ENCODE data around the gene CD247.
"Not testable (repeated sequence)": the region's sequence is repeated elsewhere in the genome, so short reads cannot be mapped to it uniquely, and the experiment has no call there.

CD247 gene

DNA sequence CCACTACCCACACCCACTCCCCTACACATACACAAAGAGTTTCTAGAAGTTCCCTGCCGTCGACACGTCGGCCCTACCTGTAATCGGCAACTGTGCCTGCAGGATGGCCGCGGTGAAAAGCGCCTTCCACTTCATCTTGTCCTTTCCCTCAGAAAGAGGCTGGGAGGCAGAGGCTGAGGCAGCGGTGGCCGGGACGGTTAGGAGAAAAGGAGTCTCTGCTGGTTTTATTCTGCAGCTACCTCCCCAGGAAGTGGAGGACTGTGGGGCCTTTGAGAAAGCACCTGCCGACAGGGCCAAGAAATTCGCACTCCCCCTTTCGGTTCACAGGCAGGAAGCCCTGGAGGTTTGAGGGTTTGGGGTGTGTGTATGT, at the start of gene CD247:
Gene CD247, minus strand, starts transcription at position 199 of the 370 bp plus-strand sequence. Its CDS starts 64 bp downstream, at position 135.
- peak; percentile 90 for DNase-seq

GRCh38 chr1:167567663-167568062, 49.3 kb upstream of the CD247 start:
- no peak for DNase-seq

DNA sequence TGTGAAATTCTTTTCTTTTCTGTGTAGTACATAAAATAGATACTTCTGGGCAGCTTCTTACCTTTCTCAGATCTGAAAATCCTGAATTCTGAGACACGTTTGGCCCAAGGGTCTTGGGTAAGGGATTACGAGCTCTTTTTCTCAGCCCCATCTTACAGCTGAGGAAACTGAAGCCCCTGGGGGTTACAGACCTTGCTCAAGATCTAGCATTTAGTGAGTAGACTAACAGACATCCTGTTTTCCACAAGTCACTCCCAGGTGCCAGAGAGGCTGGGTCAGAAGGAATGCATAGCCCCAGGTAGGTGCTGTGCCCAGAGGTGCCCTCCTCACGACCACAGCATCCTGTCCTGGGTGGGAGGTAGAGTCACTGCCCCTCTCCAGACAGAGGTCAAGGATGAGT, 48.4 kb upstream of the CD247 start:
- DNase-seq: no peak

DNA sequence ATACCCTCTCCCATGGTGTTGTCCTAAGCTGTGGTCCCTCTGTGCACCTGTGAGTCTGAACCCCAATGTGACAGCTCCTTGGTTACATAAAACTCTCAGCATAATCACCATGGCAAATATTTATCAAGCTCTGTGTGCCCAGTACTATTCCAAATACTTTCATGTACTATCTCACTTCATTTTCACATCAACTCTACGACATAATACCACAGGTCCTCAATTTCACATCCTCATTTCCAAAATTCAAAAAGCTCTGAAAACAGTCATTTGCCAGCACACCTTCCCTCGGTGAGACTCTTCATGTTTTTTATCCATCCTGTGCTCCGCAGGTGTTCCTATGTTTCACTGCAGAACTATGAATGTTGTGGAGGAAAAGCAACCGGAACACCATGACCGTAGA, 47.6 kb upstream of the CD247 start:
- DNase-seq: no peak

- DNase-seq: no peak
Observed at GRCh38 chr1:167564612-167565270, 46.4 kb upstream of the CD247 start.

- DNase-seq: no peak
Observed at GRCh38 chr1:167563579-167564246, 45.4 kb upstream of the CD247 start.

- no peak for DNase-seq
Observed at GRCh38 chr1:167562702-167563101, 44.4 kb upstream of the CD247 start.

DNA sequence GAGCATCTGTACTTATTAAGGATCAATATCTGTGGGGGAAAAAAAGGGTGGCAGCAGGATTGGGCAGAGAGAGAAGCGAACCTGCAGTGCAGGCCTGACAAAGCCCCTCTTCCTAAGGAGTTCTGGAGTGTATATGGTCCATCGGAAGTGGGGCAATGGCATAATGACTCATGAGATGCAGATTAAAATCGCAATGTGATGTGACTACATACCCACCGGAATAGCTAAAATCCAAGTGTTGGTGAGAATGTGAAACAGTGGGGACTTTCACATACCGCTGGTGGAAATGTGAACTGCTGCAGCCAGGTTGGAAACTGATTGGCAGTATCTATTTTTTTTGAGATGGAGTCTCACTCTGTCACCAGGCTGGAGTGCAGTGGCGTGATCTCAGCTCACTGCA, 43.4 kb upstream of the CD247 start:
- DNase-seq: no peak

DNA sequence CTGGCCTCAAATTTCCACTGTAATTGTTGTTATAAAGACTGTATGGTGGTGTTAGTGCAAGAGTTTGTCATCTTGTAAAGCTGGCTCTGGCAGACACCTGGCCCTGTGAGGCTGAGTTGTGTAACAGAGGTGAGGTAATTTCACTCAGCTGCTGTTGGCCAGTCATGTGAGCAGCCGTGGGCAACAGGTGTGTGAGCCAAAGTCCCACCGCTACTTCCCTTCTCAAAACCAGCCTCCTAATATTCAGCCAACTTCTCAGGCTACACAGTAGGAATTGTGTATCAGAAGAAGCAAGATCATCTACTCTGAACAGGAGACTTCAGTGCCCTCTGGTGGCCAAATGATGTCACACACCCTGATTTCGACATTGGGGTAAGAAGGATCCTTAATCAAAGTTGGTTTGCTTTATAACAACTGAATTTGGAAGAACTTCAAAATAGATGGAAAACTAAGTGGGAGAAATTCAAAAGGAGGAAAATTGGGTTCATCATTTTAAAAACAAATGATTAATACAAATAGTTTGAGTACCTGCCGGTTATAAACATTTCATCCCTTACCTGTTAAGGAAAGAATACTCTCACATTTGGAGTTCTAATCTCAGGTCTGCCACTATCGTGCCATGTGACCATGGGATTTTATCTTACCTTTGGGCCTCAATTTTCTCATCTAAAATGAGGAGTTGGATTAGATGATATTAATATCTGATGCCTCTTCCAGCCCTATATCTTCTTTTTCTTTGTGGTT, 37.8 kb upstream of the CD247 start:
- DNase-seq: peak; percentile 89

DNA sequence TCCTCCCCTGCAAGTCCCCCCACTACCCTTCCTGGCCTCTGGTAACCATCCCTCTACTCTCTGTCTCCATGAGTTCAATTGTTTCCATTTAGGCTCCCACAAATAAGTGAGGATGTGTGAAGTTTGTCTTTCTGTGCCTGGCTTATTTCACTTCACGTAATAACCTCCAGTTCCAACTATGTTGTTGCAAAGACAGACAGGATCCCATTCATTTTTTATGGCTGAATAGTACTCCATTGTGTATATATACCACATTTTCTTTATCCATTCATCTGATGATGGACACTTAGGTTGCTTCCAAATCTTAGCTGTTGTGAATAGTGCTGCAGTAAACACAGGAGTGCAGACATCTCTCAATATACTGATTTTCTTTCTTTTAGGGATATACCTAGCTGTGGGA, 36.7 kb upstream of the CD247 start:
- DNase-seq: not testable (repeated sequence)

- no peak for DNase-seq
Observed at GRCh38 chr1:167554028-167554779, 35.9 kb upstream of the CD247 start.

- DNase-seq: peak; percentile 96
Observed at GRCh38 chr1:167553136-167554027, 35.1 kb upstream of the CD247 start, which contains the start of gene CREG1. CREG1 (minus strand) TSS chr1:167553762.

GRCh38 chr1:167551362-167551761, 33.0 kb upstream of the CD247 start:
- DNase-seq: no peak

- DNase-seq: no peak
Observed at GRCh38 chr1:167548059-167548932, 30.0 kb upstream of the CD247 start.

DNA sequence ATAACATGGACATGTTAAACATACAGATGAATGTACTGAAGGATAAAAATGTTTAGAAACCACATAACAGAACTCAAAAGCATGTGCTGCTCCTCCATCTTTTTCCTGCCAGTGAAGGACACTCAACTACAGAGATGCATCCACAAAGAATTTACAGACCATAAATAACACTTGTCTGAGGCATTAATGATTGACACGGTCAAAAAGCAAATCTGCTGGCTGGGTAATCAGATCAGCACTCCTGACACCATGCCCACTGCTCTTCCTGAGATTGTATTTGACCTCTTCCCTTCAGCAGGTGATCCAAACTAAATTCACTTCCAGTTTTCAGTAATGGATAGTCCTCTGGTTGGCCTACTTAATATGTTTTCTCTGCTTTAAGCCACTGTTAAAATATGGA, 28.6 kb upstream of the CD247 start:
- DNase-seq: no peak

GRCh38 chr1:167545349-167545748, 27.0 kb upstream of the CD247 start:
- no peak for DNase-seq

GRCh38 chr1:167544447-167545093, 26.2 kb upstream of the CD247 start:
- no peak for DNase-seq

DNA sequence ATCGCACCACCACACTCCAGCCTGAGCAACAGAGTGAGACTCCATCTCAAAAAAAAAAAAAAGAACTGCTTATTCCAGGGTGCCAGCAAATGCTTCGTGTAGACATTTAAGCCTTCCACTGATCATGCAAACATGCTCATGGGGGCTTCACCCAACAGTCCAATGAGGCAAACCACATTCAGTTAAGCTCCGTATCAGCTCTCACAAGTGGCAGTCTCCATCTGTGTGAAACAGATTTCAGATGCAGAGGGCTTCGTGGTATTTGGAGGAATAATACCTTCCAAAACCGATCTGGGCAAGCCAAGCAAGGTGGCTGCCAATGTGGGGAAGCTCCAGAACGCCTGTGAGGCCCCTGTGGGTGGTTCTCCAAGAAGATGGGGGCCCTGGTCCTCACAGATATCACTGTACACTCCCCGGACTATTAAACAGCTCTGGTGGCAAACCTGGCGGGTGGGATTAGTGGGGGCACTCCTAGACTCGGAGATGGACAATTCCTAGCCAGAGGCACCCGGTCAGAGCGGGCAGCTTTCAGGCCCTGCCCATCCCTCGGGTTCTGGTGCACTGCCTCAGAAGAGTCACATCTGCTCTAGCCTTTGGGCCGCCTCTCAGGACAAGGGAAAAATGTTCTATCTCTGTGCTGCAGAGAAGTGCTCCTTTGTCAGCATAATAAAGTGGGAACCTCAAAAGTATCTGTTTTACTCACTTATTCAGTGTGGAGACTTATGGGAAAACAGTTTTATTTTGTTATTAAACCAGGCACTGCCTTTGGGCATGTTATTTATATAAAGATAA, 25.1 kb upstream of the CD247 start:
- DNase-seq: no peak

GRCh38 chr1:167542109-167543032, 24.0 kb upstream of the CD247 start:
- DNase-seq: no peak

Data from activated effector memory CD4-positive, alpha-beta T cell treated with anti-CD3 and anti-CD28 coated beads, Interleukin-2, amount 50 U/mL, for 16 hours (primary cell).